SK-N-SH (cell line): Measurements from ENCODE around the gene SCD5. TPM values are rescaled to one million over a fixed set of nuclear protein-coding genes. Genes with fewer than 3 reads are reported as not detected.
A peak's percentile ranks its signal among the peaks of the same experiment; 100 is the strongest.

Source experiments
- CTCF ChIA-PET: fragments of 300-600, 350-600 bp; formaldehyde crosslinking; extraction: SDS; loops from one replicate; lab custom pipeline; 2021; lab: Yijun Ruan, JAX
- POLR2A ChIA-PET: fragments of 350-600 bp; sonication (Branson Sonifier 250); formaldehyde crosslinking; extraction: SDS; loops from one replicate; lab custom pipeline; 2020; ENCODE audit warnings: antibody characterized with exemption, inconsistent platforms; lab: Yijun Ruan, JAX
- DNase-seq: peaks from one replicate; pipeline ENCODE4 v3.0.0; 2012
- H2AFZ ChIP-seq: fragments of 200-600 bp; sonication (generic); 2 replicates; pipeline ENCODE4 v1.8.1; 2016; ENCODE audit warnings: antibody characterized with exemption, mild to moderate bottlenecking, low read depth
- H3F3A ChIP-seq: fragments of 200-600 bp; sonication (generic); replicated peaks from 2 replicates; pipeline ENCODE3; 2016; ENCODE audit warnings: antibody characterized with exemption, mild to moderate bottlenecking; ENCODE audit not compliant: insufficient read depth
- H3K27ac ChIP-seq, 2 experiments: fragments of 200-500 bp in 1 of 2; fragments of 200-600 bp in 1 of 2; sonication (Bioruptor generic) in 1 of 2; sonication (generic), shearing (Covaris generic) in 1 of 2; 2 replicates each; pipeline versions ENCODE4 v1.5.1 to v1.6.1; 2014 to 2016; ENCODE audit warnings: low read depth in 2 of 2, inconsistent platforms in 1 of 2, low read length in 1 of 2, mild to moderate bottlenecking in 1 of 2, mixed read lengths in 1 of 2
- H3K27me3 ChIP-seq: fragments of 200-600 bp; sonication (generic), shearing (Covaris generic); 2 replicates; pipeline ENCODE4 v1.6.1; 2016; ENCODE audit warnings: mixed run types; ENCODE audit not compliant: insufficient read depth
- H3K36me3 ChIP-seq, 2 experiments: fragments of 200-500 bp in 1 of 2; fragments of 200-600 bp in 1 of 2; sonication (Bioruptor generic) in 1 of 2; sonication (generic) in 1 of 2; replicated peaks in 1 of 2; 2 replicates each; pipeline versions ENCODE3 to v1.5.1; 2014 to 2016; ENCODE audit warnings: low read length in 1 of 2, mild to moderate bottlenecking in 1 of 2; ENCODE audit not compliant: insufficient read depth in 2 of 2, control insufficient read depth in 1 of 2
- H3K4me1 ChIP-seq, 2 experiments: fragments of 200-500 bp in 1 of 2; fragments of 200-600 bp in 1 of 2; sonication (Bioruptor generic) in 1 of 2; sonication (generic), shearing (Covaris generic) in 1 of 2; 2 replicates each; pipeline versions ENCODE4 v1.5.1 to v1.6.1; 2014 to 2016; ENCODE audit warnings: low read depth in 1 of 2, low read length in 1 of 2, mixed run types in 1 of 2; ENCODE audit not compliant: insufficient read depth in 2 of 2, control insufficient read depth in 1 of 2
- H3K4me2 ChIP-seq: fragments of 200-600 bp; sonication (generic), shearing (Covaris generic); 2 replicates; pipeline ENCODE4 v1.6.1; 2017; ENCODE audit warnings: mixed run types
- H3K4me3 ChIP-seq, 2 experiments: fragments of 200-500 bp in 1 of 2; fragments of 200-600 bp in 1 of 2; sonication (Bioruptor generic) in 1 of 2; sonication (generic), shearing (Covaris generic) in 1 of 2; 2 replicates each; pipeline versions ENCODE4 v1.5.1 to v1.8.1; 2014 to 2016; ENCODE audit warnings: low read depth in 2 of 2, inconsistent platforms in 1 of 2, low read length in 1 of 2, mild to moderate bottlenecking in 1 of 2, mixed read lengths in 1 of 2, moderate library complexity in 1 of 2
- H3K79me2 ChIP-seq: fragments of 200-600 bp; sonication (generic); 2 replicates; pipeline ENCODE4 v1.8.1; 2017; ENCODE audit warnings: mild to moderate bottlenecking; ENCODE audit not compliant: insufficient read depth
- H3K9ac ChIP-seq: fragments of 200-600 bp; sonication (generic); 2 replicates; pipeline ENCODE4 v1.6.1; 2017; ENCODE audit warnings: mixed run types
- H3K9me2 ChIP-seq: fragments of 200-600 bp; sonication (generic); 2 replicates; pipeline ENCODE4 v1.6.1; 2017; ENCODE audit warnings: mixed run types
- H3K9me3 ChIP-seq: fragments of 200-600 bp; sonication (generic); 2 replicates; pipeline ENCODE4 v1.6.1; 2017; ENCODE audit warnings: mixed run types, mild to moderate bottlenecking, moderate library complexity
- H4K20me1 ChIP-seq: fragments of 200-600 bp; sonication (generic); 2 replicates; pipeline ENCODE4 v1.6.1; 2017; ENCODE audit warnings: mild to moderate bottlenecking, mixed run types; ENCODE audit not compliant: insufficient read depth
- ELF1 ChIP-seq: IDR thresholded peaks from 2 replicates; pipeline ENCODE4 v1.4.0; 2012
- EP300 ChIP-seq, 2 experiments: IDR thresholded peaks; 2 replicates each; pipeline versions ENCODE4 v1.4.0 to v1.6.1; 2012; ENCODE audit warnings: borderline replicate concordance in 1 of 2, low read depth in 1 of 2, low read length in 1 of 2
- EZH2phosphoT487 ChIP-seq: fragments of 200-600 bp; sonication (generic); IDR thresholded peaks from 2 replicates; pipeline ENCODE4 v1.6.1; 2017; ENCODE audit warnings: low read depth, mixed run types, mild to moderate bottlenecking, antibody characterized with exemption, moderate library complexity, borderline replicate concordance
- FOXJ3 ChIP-seq: sonication (generic); formaldehyde crosslinking; IDR thresholded peaks from 2 replicates; pipeline ENCODE4 v1.5.1; 2020; ENCODE audit warnings: mild to moderate bottlenecking, missing genetic modification reagents
- FOXM1 ChIP-seq: IDR thresholded peaks from 2 replicates; pipeline ENCODE4 v1.4.0; 2012; ENCODE audit warnings: low read depth, mild to moderate bottlenecking
- JUND ChIP-seq: IDR thresholded peaks from 2 replicates; pipeline ENCODE4 v1.4.0; 2012
- MEF2A ChIP-seq: IDR thresholded peaks from 2 replicates; pipeline ENCODE4 v1.4.0; 2012; ENCODE audit warnings: low read depth, borderline replicate concordance
- NFIC ChIP-seq: IDR thresholded peaks from 2 replicates; pipeline ENCODE4 v1.4.0; 2012; ENCODE audit warnings: borderline replicate concordance
- POLR2AphosphoS5 ChIP-seq: IDR thresholded peaks from 2 replicates; pipeline ENCODE4 v1.6.1; 2012; ENCODE audit warnings: low read depth, low read length
- RXRA ChIP-seq: IDR thresholded peaks from 2 replicates; pipeline ENCODE4 v1.4.0; 2012; ENCODE audit warnings: low read depth, mild to moderate bottlenecking, borderline replicate concordance
- TAF1 ChIP-seq: IDR thresholded peaks from 2 replicates; pipeline ENCODE4 v1.6.1; 2012; ENCODE audit warnings: low read depth, mild to moderate bottlenecking, low read length, moderate library complexity, borderline replicate concordance
- TCF12 ChIP-seq: IDR thresholded peaks from 2 replicates; pipeline ENCODE4 v1.4.0; 2012
- TEAD4 ChIP-seq: IDR thresholded peaks from 2 replicates; pipeline ENCODE4 v1.4.0; 2012; ENCODE audit warnings: mild to moderate bottlenecking, borderline replicate concordance; ENCODE audit not compliant: insufficient read depth
- WGBS: methylation state at CpG from one replicate; pipeline ENCODE4 v1.1.6; 2017; ENCODE audit warnings: low lambda C conversion rate; 5-methylcytosine and 5-hydroxymethylcytosine counted together
- polyA plus RNA-seq, 3 experiments: library from polyadenylated mRNA; depleted of rRNA; stranded (reverse); fragments of >200 nt; gene quantifications; 2 replicates each; pipeline ENCODE4 v1.2.3, GENCODE V29; 2012
- TF ChIP-seq, protein P1 (sequence below): IDR thresholded peaks from 2 replicates; pipeline ENCODE4; 2012
- TF ChIP-seq, protein P2 (sequence below): fragments of 150-350 bp; IDR thresholded peaks from 2 replicates; pipeline ENCODE4 v1.6.1; 2017; ENCODE audit warnings: antibody characterized with exemption, low read length, low read depth, borderline replicate concordance
- TF ChIP-seq, protein P3 (sequence below): IDR thresholded peaks from 2 replicates; pipeline ENCODE4 v1.4.0; 2012; ENCODE audit warnings: low read depth, borderline replicate concordance

SCD5 gene
- polyA plus RNA-seq, 1 of the 3 experiments (the other 2 are of a cell fraction): 23.7 TPM

DNA sequence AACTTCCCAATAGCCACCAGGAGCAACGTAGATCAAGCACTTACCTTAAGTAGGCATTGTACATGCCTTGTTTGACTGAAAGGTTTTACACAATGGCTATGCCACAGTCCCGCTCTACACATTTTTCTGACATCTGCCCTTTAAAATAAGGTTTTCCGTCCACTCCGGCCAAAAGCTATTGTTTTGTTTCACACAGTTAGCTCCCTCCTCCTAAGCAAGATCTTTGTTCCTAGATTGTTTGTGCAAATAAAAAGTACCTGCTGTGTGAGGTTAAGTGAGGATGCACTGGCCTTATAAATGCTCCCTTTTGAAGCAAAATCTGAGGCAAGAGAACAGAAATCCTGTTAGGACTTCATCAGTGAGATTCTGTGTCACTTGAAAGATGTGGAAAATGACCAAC, 11.8 kb downstream of the SCD5 start:
- POLR2A ChIA-PET: no interaction called here

DNA sequence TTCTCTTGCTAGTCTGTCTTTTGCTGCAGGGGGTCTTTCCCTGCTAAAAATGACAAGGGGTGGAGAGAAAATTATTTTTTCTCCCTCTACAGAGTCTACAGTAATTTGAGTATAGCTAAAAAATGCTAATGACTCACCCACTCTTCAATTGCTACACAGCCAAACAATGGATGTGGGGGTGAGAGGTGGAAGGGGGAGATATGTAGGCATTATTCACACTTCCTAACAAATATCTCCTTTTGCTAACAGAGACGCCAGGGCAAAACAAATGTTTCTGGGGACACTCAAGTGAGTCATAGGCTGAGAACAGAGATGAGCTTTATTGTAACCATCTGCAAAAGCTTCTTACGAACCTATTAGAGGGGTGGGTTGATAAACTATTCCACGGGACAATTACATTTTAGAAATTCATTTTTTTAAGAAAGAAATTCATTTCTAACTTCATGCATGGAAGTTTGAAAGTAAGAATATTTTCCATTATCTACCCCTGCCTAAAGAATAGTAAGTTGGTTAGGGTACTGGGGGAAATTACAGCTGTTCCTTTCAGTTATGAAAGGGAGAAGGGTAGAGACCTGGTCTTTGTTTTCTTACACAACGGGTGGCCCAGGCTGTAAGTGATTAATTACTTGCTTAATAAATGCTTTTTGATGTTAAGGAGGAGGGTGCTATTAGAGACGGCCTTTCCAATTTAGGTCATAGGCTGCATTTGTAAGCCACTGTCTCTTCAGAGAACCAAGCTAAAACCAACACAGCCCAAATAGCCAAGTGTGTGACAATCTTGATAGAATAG, 12.8 kb downstream of the SCD5 start:
- Histone ChIP-seq H3K4me1 (peaks cover 22 to 28% of the 10 kb centered on the region in 2 experiments), H3K36me3 (no peaks in the 10 kb centered on the region), H3K4me3 (peak overlapping the region; percentile 38 to 48; a peak in 3 of 4 replicates), H3K4me2 (peak overlapping the region; percentile 64), H3F3A (peaks cover 28% of the 10 kb centered on the region), H3K27ac (peak overlapping the region; percentile 85 to 97), H3K9me3 (no peaks in the 10 kb centered on the region), H3K9me2 (no peaks in the 10 kb centered on the region), H2AFZ (peak overlapping the region; percentile 49), H3K27me3 (no peaks in the 10 kb centered on the region), H3K9ac (peak overlapping the region; percentile 70), H4K20me1 (no peaks in the 10 kb centered on the region), H3K79me2 (peaks cover 83% of the 10 kb centered on the region)
- 6% methylated on average over 5 of the region's 5 CpGs for WGBS
- no peak for DNase-seq
- CTCF ChIA-PET: interaction anchor here (0.7 to 3.2 kb wide), 7 partner anchors 13 to 357 kb away, joined by 3 to 13 read pairs (median 4); partner anchors contain the start of gene SCD5
- POLR2A ChIA-PET: interaction anchor here (0.5 to 2.1 kb wide), 3 partner anchors 10 to 356 kb away, joined by 3 to 15 read pairs (median 6); partner anchors contain the start of genes HNRNPDL and SCD5
- TF ChIP-seq, protein P1, sequence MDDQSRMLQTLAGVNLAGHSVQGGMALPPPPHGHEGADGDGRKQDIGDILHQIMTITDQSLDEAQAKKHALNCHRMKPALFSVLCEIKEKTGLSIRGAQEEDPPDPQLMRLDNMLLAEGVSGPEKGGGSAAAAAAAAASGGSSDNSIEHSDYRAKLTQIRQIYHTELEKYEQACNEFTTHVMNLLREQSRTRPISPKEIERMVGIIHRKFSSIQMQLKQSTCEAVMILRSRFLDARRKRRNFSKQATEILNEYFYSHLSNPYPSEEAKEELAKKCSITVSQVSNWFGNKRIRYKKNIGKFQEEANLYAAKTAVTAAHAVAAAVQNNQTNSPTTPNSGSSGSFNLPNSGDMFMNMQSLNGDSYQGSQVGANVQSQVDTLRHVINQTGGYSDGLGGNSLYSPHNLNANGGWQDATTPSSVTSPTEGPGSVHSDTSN: peak; percentile 85
- TF ChIP-seq, protein P2, sequence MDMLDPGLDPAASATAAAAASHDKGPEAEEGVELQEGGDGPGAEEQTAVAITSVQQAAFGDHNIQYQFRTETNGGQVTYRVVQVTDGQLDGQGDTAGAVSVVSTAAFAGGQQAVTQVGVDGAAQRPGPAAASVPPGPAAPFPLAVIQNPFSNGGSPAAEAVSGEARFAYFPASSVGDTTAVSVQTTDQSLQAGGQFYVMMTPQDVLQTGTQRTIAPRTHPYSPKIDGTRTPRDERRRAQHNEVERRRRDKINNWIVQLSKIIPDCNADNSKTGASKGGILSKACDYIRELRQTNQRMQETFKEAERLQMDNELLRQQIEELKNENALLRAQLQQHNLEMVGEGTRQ: no peak
- peak; percentile 56; the same call in 1 of the 2 replicates for TF ChIP-seq MEF2A
- peak; percentile 43; the same call in 1 of the 2 replicates for TF ChIP-seq POLR2AphosphoS5
- peak; percentile 22; the same call in 1 of the 2 replicates for TF ChIP-seq TEAD4
- TF ChIP-seq RXRA: no peak; the same call in 1 of the 2 replicates
- peak; percentile 89 for TF ChIP-seq JUND
- TF ChIP-seq, protein P3, sequence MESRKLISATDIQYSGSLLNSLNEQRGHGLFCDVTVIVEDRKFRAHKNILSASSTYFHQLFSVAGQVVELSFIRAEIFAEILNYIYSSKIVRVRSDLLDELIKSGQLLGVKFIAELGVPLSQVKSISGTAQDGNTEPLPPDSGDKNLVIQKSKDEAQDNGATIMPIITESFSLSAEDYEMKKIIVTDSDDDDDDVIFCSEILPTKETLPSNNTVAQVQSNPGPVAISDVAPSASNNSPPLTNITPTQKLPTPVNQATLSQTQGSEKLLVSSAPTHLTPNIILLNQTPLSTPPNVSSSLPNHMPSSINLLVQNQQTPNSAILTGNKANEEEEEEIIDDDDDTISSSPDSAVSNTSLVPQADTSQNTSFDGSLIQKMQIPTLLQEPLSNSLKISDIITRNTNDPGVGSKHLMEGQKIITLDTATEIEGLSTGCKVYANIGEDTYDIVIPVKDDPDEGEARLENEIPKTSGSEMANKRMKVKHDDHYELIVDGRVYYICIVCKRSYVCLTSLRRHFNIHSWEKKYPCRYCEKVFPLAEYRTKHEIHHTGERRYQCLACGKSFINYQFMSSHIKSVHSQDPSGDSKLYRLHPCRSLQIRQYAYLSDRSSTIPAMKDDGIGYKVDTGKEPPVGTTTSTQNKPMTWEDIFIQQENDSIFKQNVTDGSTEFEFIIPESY: peak; percentile 50; the same call in 1 of the 2 replicates
- no peak for TF ChIP-seq FOXJ3 (CRISPR knock-in tag)
- TF ChIP-seq ELF1: 0 out of 2 replicates have a peak, but pooled peaks have one; percentile 19
- peak; percentile 96 for TF ChIP-seq TCF12
- TF ChIP-seq EP300 (IDR thresholded peaks at IDR 0.05; ENCODE audit: borderline replicate concordance in 1 of 2, low read depth in 1 of 2, low read length in 1 of 2): peak in 1 of 2 experiments; percentile 83; a peak in 2 of 4 replicates
- no peak for TF ChIP-seq EZH2phosphoT487
- no peak for TF ChIP-seq TAF1
- TF ChIP-seq FOXM1: 0 out of 2 replicates have a peak, but pooled peaks have one; percentile 33
- peak; percentile 72 for TF ChIP-seq NFIC

More for the DNA sequence above, 11.8 kb downstream of the SCD5 start:
- H3K9me2 ChIP-seq: no peaks in the 10 kb centered on the region
- no peaks in the 10 kb centered on the region for H4K20me1 ChIP-seq
- H3F3A ChIP-seq: peaks cover 28% of the 10 kb centered on the region
- no peaks in the 10 kb centered on the region for H3K27me3 ChIP-seq
- H3K4me3 ChIP-seq: no peak overlapping the region
- no peak overlapping the region for H3K9ac ChIP-seq
- peak overlapping the region in 1 of 2 experiments; percentile 97; a peak in 2 of 4 replicates for H3K27ac ChIP-seq
- no peak for TF ChIP-seq RXRA
- TF ChIP-seq, protein P2: no peak
- TF ChIP-seq, protein P1: no peak
- peaks cover 13 to 18% of the 10 kb centered on the region in 2 experiments for H3K4me1 ChIP-seq
- CTCF ChIA-PET: interaction anchor here (2.5 to 3.2 kb wide), 2 partner anchors 15 to 65 kb away, joined by 9 to 13 read pairs; no protein-coding TSS in a partner anchor
- no peaks in the 10 kb centered on the region for H3K36me3 ChIP-seq
- DNase-seq: no peak
- 89% methylated on average over 4 of the region's 4 CpGs for WGBS
- peaks cover 83% of the 10 kb centered on the region for H3K79me2 ChIP-seq
- no peaks in the 10 kb centered on the region for H3K9me3 ChIP-seq
- peak overlapping the region; percentile 64; the same call in 1 of the 2 replicates for H3K4me2 ChIP-seq
- no peak overlapping the region for H2AFZ ChIP-seq
